Measurements from ENCODE around the gene ZNF835.

Gene ZNF835

GRCh38 chr19:56699552-56699951 lies 28.0 kb upstream of the ZNF835 start:
- no peak for DNase-seq (ENCODE audit: low read depth in 1 of 2, low spot score in 1 of 2)
- Histone ChIP-seq H3K4me3 (replicated peaks; ENCODE audit: insufficient read depth, low read length) (no peak overlapping the region), H3K27me3 (ENCODE audit: insufficient read depth, poor library complexity, severe bottlenecking) (no peaks in the 10 kb centered on the region), H3K27ac (replicated peaks) (no peak overlapping the region)
- no peak for TF ChIP-seq GABPA (IDR thresholded peaks at IDR 0.05; ENCODE audit: low read depth)
- no peak for TF ChIP-seq SPI1 (IDR thresholded peaks at IDR 0.05; ENCODE audit: borderline replicate concordance, low read depth)
- no peak for TF ChIP-seq POLR2AphosphoS5 (IDR thresholded peaks at IDR 0.05; ENCODE audit: low read depth)
- no peak for TF ChIP-seq REST (IDR thresholded peaks at IDR 0.05; ENCODE audit: insufficient replicate concordance, low read depth)
- TF ChIP-seq CTCF (IDR thresholded peaks at IDR 0.05; ENCODE audit: insufficient read depth, low read length): no peak

GRCh38 chr19:56692206-56692895 lies 20.8 kb upstream of the ZNF835 start:
- DNase-seq (ENCODE audit: low read depth in 1 of 2, low spot score in 1 of 2): no peak
- no peaks in the 10 kb centered on the region for H3K27me3 ChIP-seq (ENCODE audit: insufficient read depth, poor library complexity, severe bottlenecking)
- H3K4me3 ChIP-seq (replicated peaks; ENCODE audit: insufficient read depth, low read length): no peak overlapping the region
- TF ChIP-seq POLR2AphosphoS5 (IDR thresholded peaks at IDR 0.05; ENCODE audit: low read depth) (no peak), GABPA (IDR thresholded peaks at IDR 0.05; ENCODE audit: low read depth) (no peak), SPI1 (IDR thresholded peaks at IDR 0.05; ENCODE audit: borderline replicate concordance, low read depth) (no peak), REST (IDR thresholded peaks at IDR 0.05; ENCODE audit: insufficient replicate concordance, low read depth) (no peak), CTCF (IDR thresholded peaks at IDR 0.05; ENCODE audit: insufficient read depth, low read length) (no peak)
- H3K27ac ChIP-seq (replicated peaks): no peak overlapping the region

- TF ChIP-seq GABPA (IDR thresholded peaks at IDR 0.05; ENCODE audit: low read depth): no peak
- TF ChIP-seq POLR2AphosphoS5 (IDR thresholded peaks at IDR 0.05; ENCODE audit: low read depth): no peak
- TF ChIP-seq SPI1 (IDR thresholded peaks at IDR 0.05; ENCODE audit: borderline replicate concordance, low read depth): no peak
- no peak for TF ChIP-seq CTCF (IDR thresholded peaks at IDR 0.05; ENCODE audit: insufficient read depth, low read length)
- TF ChIP-seq REST (IDR thresholded peaks at IDR 0.05; ENCODE audit: insufficient replicate concordance, low read depth): no peak
- H3K4me3 ChIP-seq (replicated peaks; ENCODE audit: insufficient read depth, low read length): no peak overlapping the region
- H3K27me3 ChIP-seq (ENCODE audit: insufficient read depth, poor library complexity, severe bottlenecking): no peaks in the 10 kb centered on the region
- H3K27ac ChIP-seq (replicated peaks): no peak overlapping the region
- no peak for DNase-seq (ENCODE audit: low read depth in 1 of 2, low spot score in 1 of 2)
These were observed 19.1 kb upstream of the ZNF835 start for GRCh38 chr19:56690670-56691069.

Data from HL-60 (cell line).